HepG2 (cell line): ENCODE measurements around the gene CD28. TPM values are rescaled to one million over a fixed set of nuclear protein-coding genes. Genes with fewer than 3 reads are reported as not detected.

ENCODE experiments used
- BORCS8-MEF2B ChIP-seq: sonication (generic); formaldehyde crosslinking; IDR thresholded peaks from 2 replicates; pipeline ENCODE4 v1.8.0; 2022; ENCODE audit warnings: mild to moderate bottlenecking, missing genetic modification reagents
- BRD4 ChIP-seq: sonication (generic); formaldehyde crosslinking; IDR thresholded peaks from 2 replicates; pipeline ENCODE4 v1.4.0; 2020; ENCODE audit warnings: missing genetic modification reagents
- HCFC1 ChIP-seq: fragments of 150-350 bp; IDR thresholded peaks from 2 replicates; pipeline ENCODE4 v1.6.1; 2014; ENCODE audit warnings: low read depth, low read length
- KMT2B ChIP-seq: IDR thresholded peaks from 2 replicates; pipeline ENCODE4 v1.6.1; 2016; ENCODE audit warnings: missing genetic modification reagents, missing compliant biosample characterization
- NFE2L2 ChIP-seq: fragments of 150-350 bp; IDR thresholded peaks from 2 replicates; pipeline ENCODE4 v1.6.1; 2014; ENCODE audit warnings: low read length
- RAD21 ChIP-seq: fragments of 450-650 bp; formaldehyde crosslinking; IDR thresholded peaks from 2 replicates; pipeline ENCODE4 v1.5.0; 2020; ENCODE audit warnings: mild to moderate bottlenecking
- SMC3 ChIP-seq: IDR thresholded peaks from 2 replicates; pipeline ENCODE4 v1.6.1; 2011; ENCODE audit warnings: low read length, improper control_type of control experiment
- ZNF10 ChIP-seq: sonication (generic); formaldehyde crosslinking; IDR thresholded peaks from 2 replicates; pipeline ENCODE4 v1.4.0; 2020; ENCODE audit warnings: mild to moderate bottlenecking, low read depth, missing genetic modification reagents, borderline replicate concordance
- ZNF24 ChIP-seq: fragments of 450-650 bp; IDR thresholded peaks from 2 replicates; pipeline ENCODE4 v1.6.1; 2017; ENCODE audit warnings: antibody characterized with exemption, mild to moderate bottlenecking
- ZNF253 ChIP-seq: sonication (generic); formaldehyde crosslinking; IDR thresholded peaks from 2 replicates; pipeline ENCODE4 v1.8.0; 2022; ENCODE audit warnings: mild to moderate bottlenecking, missing genetic modification reagents, borderline replicate concordance
- ZNF605 ChIP-seq: sonication (generic); formaldehyde crosslinking; IDR thresholded peaks from 2 replicates; pipeline ENCODE4 v1.8.0; 2022; ENCODE audit warnings: mild to moderate bottlenecking, missing genetic modification reagents
- ZNF629 ChIP-seq: sonication (generic); formaldehyde crosslinking; conservative IDR thresholded peaks from 2 replicates; pipeline ENCODE4 v1.5.0; 2020; ENCODE audit warnings: missing genetic modification reagents
- ZNF670 ChIP-seq: sonication (generic); formaldehyde crosslinking; IDR thresholded peaks from 2 replicates; pipeline ENCODE4 v1.8.0; 2022; ENCODE audit warnings: mild to moderate bottlenecking, missing genetic modification reagents, borderline replicate concordance
- ZNF749 ChIP-seq: sonication (generic); formaldehyde crosslinking; IDR thresholded peaks from 2 replicates; pipeline ENCODE4 v1.8.0; 2022; ENCODE audit warnings: mild to moderate bottlenecking, missing genetic modification reagents, moderate library complexity, borderline replicate concordance
- ZNF761 ChIP-seq: sonication (generic); formaldehyde crosslinking; conservative IDR thresholded peaks from 2 replicates; pipeline ENCODE4 v1.4.0; 2020; ENCODE audit warnings: mild to moderate bottlenecking, missing genetic modification reagents
- ZNF766 ChIP-seq: sonication (generic); formaldehyde crosslinking; IDR thresholded peaks from 2 replicates; pipeline ENCODE4 v1.5.0; 2020; ENCODE audit warnings: missing genetic modification reagents, borderline replicate concordance
- polyA plus RNA-seq, 8 experiments: library from polyadenylated mRNA; depleted of rRNA in 3 of 8; stranded (reverse) in 7 of 8; unstranded in 1 of 8; fragments of >200 nt; fragmentation: Illumina TruSeq in 4 of 8; extraction: Trizol in 4 of 8; gene quantifications; 2 replicates each; pipeline versions ENCODE4 v1.2.1 to v1.2.3, GENCODE V29; 2011 to 2016; ENCODE audit warnings: low read depth in 4 of 8, missing spikeins in 1 of 8, mixed read lengths in 1 of 8; ENCODE audit not compliant: insufficient read depth in 1 of 8
- total RNA-seq, 5 experiments: library from RNA; depleted of rRNA; stranded (reverse); fragments of >200 nt; fragmentation: Illumina TruSeq; extraction: Trizol; gene quantifications; 2 replicates each; pipeline ENCODE4 v1.2.3, GENCODE V29; 2016; ENCODE audit warnings: low read depth in 1 of 5
- TF ChIP-seq, protein P1 (sequence below): fragments of 450-650 bp; IDR thresholded peaks from 2 replicates; pipeline ENCODE4 v1.6.1; 2017; ENCODE audit warnings: mild to moderate bottlenecking
- TF ChIP-seq, protein P2 (sequence below): sonication (generic); formaldehyde crosslinking; IDR thresholded peaks from 2 replicates; pipeline ENCODE4 v1.4.0; 2020; ENCODE audit warnings: missing genetic modification reagents, borderline replicate concordance
- TF ChIP-seq, protein P3 (sequence below): sonication (generic); formaldehyde crosslinking; IDR thresholded peaks from 2 replicates; pipeline ENCODE4 v1.4.0; 2020; ENCODE audit warnings: missing genetic modification reagents, mild to moderate bottlenecking, borderline replicate concordance
- TF ChIP-seq, protein P4 (sequence below): sonication (generic); formaldehyde crosslinking; IDR thresholded peaks from 2 replicates; pipeline ENCODE4 v1.5.0; 2020; ENCODE audit warnings: mild to moderate bottlenecking, missing genetic modification reagents, moderate library complexity

Gene CD28
- total and polyA plus RNA-seq, 2 of the 13 experiments (the other 11 are each of a cell fraction or from before 2014, with no cell fraction given): not detected

DNA sequence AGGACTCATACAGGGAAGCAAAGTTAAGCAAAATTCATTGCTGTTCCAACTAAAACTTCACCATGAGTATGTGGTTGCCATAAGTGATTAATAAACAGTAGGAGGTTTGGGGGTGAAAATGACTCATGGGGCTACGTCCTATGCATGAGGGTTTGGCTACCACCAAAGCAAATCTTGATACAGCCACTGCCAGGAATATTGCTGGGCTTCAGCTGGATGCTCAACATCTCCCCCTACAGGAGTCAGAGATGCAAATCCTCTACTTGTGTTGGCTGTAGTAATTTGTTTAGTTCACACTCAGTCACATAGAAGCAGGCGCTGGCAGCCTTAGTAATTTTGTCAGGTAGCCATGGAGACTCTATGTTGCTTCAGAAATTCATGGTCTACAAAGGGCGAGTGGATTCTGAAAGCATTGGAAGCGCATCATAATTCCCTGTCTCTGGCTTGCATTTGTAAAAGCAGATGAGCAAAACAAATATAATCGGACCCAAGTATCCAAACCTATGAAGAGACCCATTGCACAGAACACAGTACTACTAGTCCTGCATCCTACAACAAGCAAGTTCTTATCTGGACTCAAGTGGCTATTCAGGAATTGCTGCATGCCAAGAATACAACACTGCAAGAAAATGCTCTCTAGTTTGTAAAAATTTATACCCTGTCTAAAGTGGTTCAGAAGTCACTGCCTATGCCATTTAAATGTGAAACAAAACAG, 76.0 kb downstream of the CD28 start (continued):
- TF ChIP-seq, protein P1, sequence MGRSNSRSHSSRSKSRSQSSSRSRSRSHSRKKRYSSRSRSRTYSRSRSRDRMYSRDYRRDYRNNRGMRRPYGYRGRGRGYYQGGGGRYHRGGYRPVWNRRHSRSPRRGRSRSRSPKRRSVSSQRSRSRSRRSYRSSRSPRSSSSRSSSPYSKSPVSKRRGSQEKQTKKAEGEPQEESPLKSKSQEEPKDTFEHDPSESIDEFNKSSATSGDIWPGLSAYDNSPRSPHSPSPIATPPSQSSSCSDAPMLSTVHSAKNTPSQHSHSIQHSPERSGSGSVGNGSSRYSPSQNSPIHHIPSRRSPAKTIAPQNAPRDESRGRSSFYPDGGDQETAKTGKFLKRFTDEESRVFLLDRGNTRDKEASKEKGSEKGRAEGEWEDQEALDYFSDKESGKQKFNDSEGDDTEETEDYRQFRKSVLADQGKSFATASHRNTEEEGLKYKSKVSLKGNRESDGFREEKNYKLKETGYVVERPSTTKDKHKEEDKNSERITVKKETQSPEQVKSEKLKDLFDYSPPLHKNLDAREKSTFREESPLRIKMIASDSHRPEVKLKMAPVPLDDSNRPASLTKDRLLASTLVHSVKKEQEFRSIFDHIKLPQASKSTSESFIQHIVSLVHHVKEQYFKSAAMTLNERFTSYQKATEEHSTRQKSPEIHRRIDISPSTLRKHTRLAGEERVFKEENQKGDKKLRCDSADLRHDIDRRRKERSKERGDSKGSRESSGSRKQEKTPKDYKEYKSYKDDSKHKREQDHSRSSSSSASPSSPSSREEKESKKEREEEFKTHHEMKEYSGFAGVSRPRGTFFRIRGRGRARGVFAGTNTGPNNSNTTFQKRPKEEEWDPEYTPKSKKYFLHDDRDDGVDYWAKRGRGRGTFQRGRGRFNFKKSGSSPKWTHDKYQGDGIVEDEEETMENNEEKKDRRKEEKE: no peak
- TF ChIP-seq, protein P2, sequence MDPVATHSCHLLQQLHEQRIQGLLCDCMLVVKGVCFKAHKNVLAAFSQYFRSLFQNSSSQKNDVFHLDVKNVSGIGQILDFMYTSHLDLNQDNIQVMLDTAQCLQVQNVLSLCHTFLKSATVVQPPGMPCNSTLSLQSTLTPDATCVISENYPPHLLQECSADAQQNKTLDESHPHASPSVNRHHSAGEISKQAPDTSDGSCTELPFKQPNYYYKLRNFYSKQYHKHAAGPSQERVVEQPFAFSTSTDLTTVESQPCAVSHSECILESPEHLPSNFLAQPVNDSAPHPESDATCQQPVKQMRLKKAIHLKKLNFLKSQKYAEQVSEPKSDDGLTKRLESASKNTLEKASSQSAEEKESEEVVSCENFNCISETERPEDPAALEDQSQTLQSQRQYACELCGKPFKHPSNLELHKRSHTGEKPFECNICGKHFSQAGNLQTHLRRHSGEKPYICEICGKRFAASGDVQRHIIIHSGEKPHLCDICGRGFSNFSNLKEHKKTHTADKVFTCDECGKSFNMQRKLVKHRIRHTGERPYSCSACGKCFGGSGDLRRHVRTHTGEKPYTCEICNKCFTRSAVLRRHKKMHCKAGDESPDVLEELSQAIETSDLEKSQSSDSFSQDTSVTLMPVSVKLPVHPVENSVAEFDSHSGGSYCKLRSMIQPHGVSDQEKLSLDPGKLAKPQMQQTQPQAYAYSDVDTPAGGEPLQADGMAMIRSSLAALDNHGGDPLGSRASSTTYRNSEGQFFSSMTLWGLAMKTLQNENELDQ (CRISPR knock-in tag): no peak
- peak; percentile 79 for TF ChIP-seq SMC3
- TF ChIP-seq ZNF605 (CRISPR knock-in tag): no peak
- TF ChIP-seq ZNF749: no peak
- no peak for TF ChIP-seq ZNF670 (CRISPR knock-in tag)
- 0 out of 2 replicates have a peak, but pooled peaks have one; percentile 25 for TF ChIP-seq BORCS8-MEF2B (CRISPR knock-in tag)
- TF ChIP-seq ZNF766 (CRISPR knock-in tag): 0 out of 2 replicates have a peak, but pooled peaks have one; percentile 56
- TF ChIP-seq ZNF10 (CRISPR knock-in tag): no peak
- TF ChIP-seq, protein P3, sequence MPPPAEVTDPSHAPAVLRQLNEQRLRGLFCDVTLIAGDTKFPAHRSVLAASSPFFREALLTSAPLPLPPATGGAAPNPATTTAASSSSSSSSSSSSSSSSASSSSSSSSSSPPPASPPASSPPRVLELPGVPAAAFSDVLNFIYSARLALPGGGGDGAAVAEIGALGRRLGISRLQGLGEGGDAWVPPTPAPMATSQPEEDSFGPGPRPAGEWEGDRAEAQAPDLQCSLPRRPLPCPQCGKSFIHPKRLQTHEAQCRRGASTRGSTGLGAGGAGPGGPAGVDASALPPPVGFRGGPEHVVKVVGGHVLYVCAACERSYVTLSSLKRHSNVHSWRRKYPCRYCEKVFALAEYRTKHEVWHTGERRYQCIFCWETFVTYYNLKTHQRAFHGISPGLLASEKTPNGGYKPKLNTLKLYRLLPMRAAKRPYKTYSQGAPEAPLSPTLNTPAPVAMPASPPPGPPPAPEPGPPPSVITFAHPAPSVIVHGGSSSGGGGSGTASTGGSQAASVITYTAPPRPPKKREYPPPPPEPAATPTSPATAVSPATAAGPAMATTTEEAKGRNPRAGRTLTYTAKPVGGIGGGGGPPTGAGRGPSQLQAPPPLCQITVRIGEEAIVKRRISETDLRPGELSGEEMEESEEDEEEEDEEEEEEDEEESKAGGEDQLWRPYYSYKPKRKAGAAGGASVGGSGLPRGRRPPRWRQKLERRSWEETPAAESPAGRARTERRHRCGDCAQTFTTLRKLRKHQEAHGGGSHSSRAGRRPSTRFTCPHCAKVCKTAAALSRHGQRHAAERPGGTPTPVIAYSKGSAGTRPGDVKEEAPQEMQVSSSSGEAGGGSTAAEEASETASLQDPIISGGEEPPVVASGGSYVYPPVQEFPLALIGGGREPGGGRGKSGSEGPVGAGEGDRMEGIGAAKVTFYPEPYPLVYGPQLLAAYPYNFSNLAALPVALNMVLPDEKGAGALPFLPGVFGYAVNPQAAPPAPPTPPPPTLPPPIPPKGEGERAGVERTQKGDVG: no peak
- TF ChIP-seq KMT2B (CRISPR knock-in tag): no peak
- 0 out of 2 replicates have a peak, but pooled peaks have one; percentile 54 for TF ChIP-seq BRD4 (CRISPR knock-in tag)
- no peak for TF ChIP-seq ZNF253
- TF ChIP-seq ZNF24: no peak
- no peak for TF ChIP-seq HCFC1
- TF ChIP-seq ZNF629 (CRISPR knock-in tag): peak; percentile 70; the same call in 1 of the 2 replicates
- TF ChIP-seq ZNF761 (CRISPR knock-in tag): no peak
- peak; percentile 73 for TF ChIP-seq RAD21 (CRISPR knock-in tag)
- TF ChIP-seq, protein P4, sequence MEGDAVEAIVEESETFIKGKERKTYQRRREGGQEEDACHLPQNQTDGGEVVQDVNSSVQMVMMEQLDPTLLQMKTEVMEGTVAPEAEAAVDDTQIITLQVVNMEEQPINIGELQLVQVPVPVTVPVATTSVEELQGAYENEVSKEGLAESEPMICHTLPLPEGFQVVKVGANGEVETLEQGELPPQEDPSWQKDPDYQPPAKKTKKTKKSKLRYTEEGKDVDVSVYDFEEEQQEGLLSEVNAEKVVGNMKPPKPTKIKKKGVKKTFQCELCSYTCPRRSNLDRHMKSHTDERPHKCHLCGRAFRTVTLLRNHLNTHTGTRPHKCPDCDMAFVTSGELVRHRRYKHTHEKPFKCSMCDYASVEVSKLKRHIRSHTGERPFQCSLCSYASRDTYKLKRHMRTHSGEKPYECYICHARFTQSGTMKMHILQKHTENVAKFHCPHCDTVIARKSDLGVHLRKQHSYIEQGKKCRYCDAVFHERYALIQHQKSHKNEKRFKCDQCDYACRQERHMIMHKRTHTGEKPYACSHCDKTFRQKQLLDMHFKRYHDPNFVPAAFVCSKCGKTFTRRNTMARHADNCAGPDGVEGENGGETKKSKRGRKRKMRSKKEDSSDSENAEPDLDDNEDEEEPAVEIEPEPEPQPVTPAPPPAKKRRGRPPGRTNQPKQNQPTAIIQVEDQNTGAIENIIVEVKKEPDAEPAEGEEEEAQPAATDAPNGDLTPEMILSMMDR (CRISPR knock-in tag): peak; percentile 78
- TF ChIP-seq NFE2L2: 0 out of 2 replicates have a peak, but pooled peaks have one; percentile 12
